Astrocyte (in vitro differentiated cells and primary cell): ENCODE data around the gene GOLGA6B.
"Not testable (repeated sequence)": the region's sequence is repeated elsewhere in the genome, so short reads cannot be mapped to it uniquely, and the experiment has no call there.

Source experiments
- CTCF ChIP-seq: IDR thresholded peaks from 2 replicates; pipeline ENCODE4 v1.5.1; 2011; ENCODE audit warnings: low read depth, mild to moderate bottlenecking, inconsistent platforms, low read length, moderate library complexity; ENCODE audit not compliant: insufficient read depth
- EZH2 ChIP-seq: IDR thresholded peaks from 2 replicates; pipeline ENCODE4 v1.6.1; 2012; ENCODE audit warnings: mild to moderate bottlenecking, low read length, inconsistent platforms; ENCODE audit not compliant: insufficient read depth

- TF ChIP-seq EZH2, CTCF: not testable (repeated sequence)
Measured at GRCh38 chr15:72628249-72629067, 26.0 kb upstream of the GOLGA6B start.
